Neuronal stem cell (in vitro differentiated cells): ENCODE results near the gene KLK14.

Experiments used
- DNase-seq: peaks from one replicate; pipeline ENCODE4 v3.0.0-alpha.2; 2013; ENCODE audit warnings: low spot score
- H2AFZ ChIP-seq: one replicate; pipeline ENCODE4 v1.6.1; 2013; ENCODE audit warnings: mild to moderate bottlenecking, low read length, inconsistent platforms
- H2AK5ac ChIP-seq: 2 replicates; pipeline ENCODE4 v1.6.1; 2013; ENCODE audit warnings: low read depth, mild to moderate bottlenecking, inconsistent platforms, low read length, moderate library complexity, mixed read lengths
- H2BK120ac ChIP-seq: 2 replicates; pipeline ENCODE4 v1.6.1; 2013; ENCODE audit warnings: low read depth, mild to moderate bottlenecking, inconsistent platforms, low read length, moderate library complexity, mixed read lengths
- H2BK12ac ChIP-seq: one replicate; pipeline ENCODE4 v1.6.1; 2013; ENCODE audit warnings: low read length, inconsistent platforms
- H2BK15ac ChIP-seq: 2 replicates; pipeline ENCODE4 v1.6.1; 2013; ENCODE audit warnings: mild to moderate bottlenecking, low read length, inconsistent platforms, mixed read lengths
- H2BK5ac ChIP-seq: one replicate; pipeline ENCODE4 v1.6.1; 2013; ENCODE audit warnings: inconsistent platforms, mild to moderate bottlenecking, low read length, moderate library complexity
- H3K14ac ChIP-seq: one replicate; pipeline ENCODE4 v1.6.1; 2013; ENCODE audit warnings: low read length, inconsistent platforms
- H3K18ac ChIP-seq: 2 replicates; pipeline ENCODE4 v1.6.1; 2013; ENCODE audit warnings: low read length, inconsistent platforms
- H3K23ac ChIP-seq: 2 replicates; pipeline ENCODE4 v1.6.1; 2013; ENCODE audit warnings: low read depth, mild to moderate bottlenecking, mixed read lengths, low read length, inconsistent platforms; ENCODE audit not compliant: poor library complexity
- H3K27ac ChIP-seq: replicated peaks from 3 replicates; pipeline ENCODE4 v1.5.1; 2013; ENCODE audit warnings: low read length, inconsistent platforms
- H3K27me3 ChIP-seq, 3 experiments: 2 replicates each; pipeline ENCODE4 v1.6.1; 2013; ENCODE audit warnings: low read length in 3 of 3, mild to moderate bottlenecking in 2 of 3, inconsistent platforms in 1 of 3, low read depth in 1 of 3, mixed read lengths in 1 of 3, moderate library complexity in 1 of 3; ENCODE audit not compliant: control insufficient read depth in 3 of 3, insufficient read depth in 3 of 3
- H3K36me3 ChIP-seq, 2 donors: replicated peaks in 1 of 2; 2 replicates each; pipeline ENCODE4 v1.6.1; 2013; ENCODE audit warnings: low read length in 2 of 2; ENCODE audit not compliant: control insufficient read depth in 2 of 2, insufficient read depth in 2 of 2
- H3K4ac ChIP-seq: 2 replicates; pipeline ENCODE4 v1.6.1; 2013; ENCODE audit warnings: inconsistent platforms, mild to moderate bottlenecking, low read length, moderate library complexity
- H3K4me1 ChIP-seq, 2 donors: 1 replicate in 1 of 2; 2 replicates in 1 of 2; pipeline ENCODE4 v1.6.1; 2013; ENCODE audit warnings: low read length in 2 of 2, low read depth in 1 of 2; ENCODE audit not compliant: control insufficient read depth in 2 of 2, insufficient read depth in 1 of 2
- H3K4me2 ChIP-seq: one replicate; pipeline ENCODE4 v1.6.1; 2013; ENCODE audit warnings: mild to moderate bottlenecking, low read length, inconsistent platforms; ENCODE audit not compliant: insufficient read depth, poor library complexity, severe bottlenecking
- H3K4me3 ChIP-seq, 2 donors: 2 replicates each; pipeline ENCODE4 v1.5.1; 2013; ENCODE audit warnings: low read length in 2 of 2, mild to moderate bottlenecking in 2 of 2, inconsistent platforms in 1 of 2, moderate library complexity in 1 of 2
- H3K79me1 ChIP-seq: one replicate; pipeline ENCODE4 v1.6.1; 2013; ENCODE audit warnings: low read depth, mild to moderate bottlenecking, inconsistent platforms, low read length, moderate library complexity
- H3K9ac ChIP-seq: one replicate; pipeline ENCODE4 v1.6.1; 2013; ENCODE audit warnings: mild to moderate bottlenecking, low read depth, low read length, inconsistent platforms; ENCODE audit not compliant: poor library complexity
- H3K9me3 ChIP-seq, 2 donors: replicated peaks in 1 of 2; 2 replicates each; pipeline versions ENCODE3 to v1.6.1; 2013; ENCODE audit warnings: low read length in 2 of 2, mild to moderate bottlenecking in 2 of 2, inconsistent platforms in 1 of 2, low read depth in 1 of 2, mixed read lengths in 1 of 2, moderate library complexity in 1 of 2; ENCODE audit not compliant: control insufficient read depth in 2 of 2, insufficient read depth in 1 of 2
- H4K8ac ChIP-seq: one replicate; pipeline ENCODE4 v1.6.1; 2013; ENCODE audit warnings: low read depth, mild to moderate bottlenecking, inconsistent platforms, low read length, moderate library complexity
- H4K91ac ChIP-seq: one replicate; pipeline ENCODE4 v1.6.1; 2013; ENCODE audit warnings: low read length, low read depth, mild to moderate bottlenecking, inconsistent platforms; ENCODE audit not compliant: poor library complexity
- WGBS, 2 donors: extraction: QIAGEN DNeasy Blood & Tissue Kit; methylation state at CpG; one replicate each; pipeline ENCODE4 v1.1.7; 2013; ENCODE audit warnings: missing lambda C conversion rate in 2 of 2, mixed read lengths in 1 of 2; ENCODE audit not compliant: insufficient read length in 2 of 2, insufficient replicate concordance in 1 of 2; ENCODE audit errors: extremely low coverage in 2 of 2; 5-methylcytosine and 5-hydroxymethylcytosine counted together

The KLK14 gene

DNA sequence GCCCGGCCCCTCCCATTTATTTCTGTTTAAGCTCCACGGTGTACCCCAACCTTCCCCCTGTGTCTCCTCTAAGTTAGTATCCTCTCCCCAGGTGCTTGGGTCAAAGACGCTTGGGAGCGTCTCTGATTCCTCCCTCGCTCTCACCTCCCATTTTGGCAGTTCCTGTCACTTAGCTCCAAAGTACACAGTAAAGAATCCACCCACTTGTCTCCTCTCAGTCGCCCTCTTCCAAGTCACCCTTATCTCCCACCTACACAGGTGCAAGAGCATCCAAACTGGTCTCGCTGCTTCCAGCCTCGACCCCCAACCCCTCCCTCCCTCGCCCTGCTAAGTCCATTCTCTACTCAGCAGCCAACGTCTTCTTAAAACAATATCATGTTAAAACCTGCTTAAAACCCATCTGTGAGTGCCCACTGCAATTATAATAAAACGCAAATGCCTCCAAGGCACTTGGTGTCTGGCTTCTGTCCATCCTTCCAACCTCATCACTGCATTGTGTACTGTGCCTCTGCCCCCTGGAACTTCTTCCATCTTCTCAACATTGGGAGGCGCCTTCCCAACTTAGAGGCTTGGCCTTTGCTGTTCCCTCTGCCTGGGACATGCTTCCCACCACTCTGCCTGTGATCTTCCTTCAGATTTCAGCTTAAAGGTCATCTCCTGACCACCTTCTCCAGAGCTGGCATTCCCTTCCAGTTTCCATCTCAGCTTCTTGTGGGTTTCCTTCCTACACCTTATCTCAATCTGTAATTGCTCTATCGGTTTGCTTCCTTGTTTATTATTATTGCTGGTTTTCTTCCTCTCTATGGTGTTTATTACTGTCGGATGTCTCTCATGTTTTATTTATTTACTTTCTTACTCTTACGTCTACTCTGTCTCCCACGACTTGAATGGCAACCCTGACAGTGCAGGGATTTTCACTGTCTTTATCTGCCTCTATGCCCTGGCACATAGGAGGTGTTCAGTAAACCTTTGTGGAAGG lies 9.5 kb upstream of the KLK14 start:
- no peak overlapping the region for H3K14ac ChIP-seq
- no peak overlapping the region for H2BK12ac ChIP-seq
- no peaks in the 10 kb centered on the region for H3K79me1 ChIP-seq
- no peak overlapping the region for H2BK120ac ChIP-seq
- H3K9ac ChIP-seq, result no peak overlapping the region
- WGBS, 2 donors, result no CpG with 5 or more reads among the region's 16 CpGs
- peaks cover 0 to 3% (median 0%) of the 10 kb centered on the region in 3 experiments for H3K27me3 ChIP-seq
- H3K36me3 ChIP-seq, result no peaks in the 10 kb centered on the region
- H3K4me3 ChIP-seq, result no peak overlapping the region
- no peak overlapping the region for H2AK5ac ChIP-seq
- H3K9me3 ChIP-seq, result no peaks in the 10 kb centered on the region
- H2BK15ac ChIP-seq, result no peak overlapping the region
- H3K4me1 ChIP-seq, result no peaks in the 10 kb centered on the region
- no peak overlapping the region for H4K8ac ChIP-seq
- H3K4ac ChIP-seq, result no peak overlapping the region
- no peak overlapping the region for H3K4me2 ChIP-seq
- H2AFZ ChIP-seq, result no peak overlapping the region
- no peak overlapping the region for H2BK5ac ChIP-seq
- H3K27ac ChIP-seq, result no peak overlapping the region
- DNase-seq, result no peak
- H3K18ac ChIP-seq, result no peak overlapping the region
- H3K23ac ChIP-seq, result no peak overlapping the region
- H4K91ac ChIP-seq, result no peak overlapping the region

DNA sequence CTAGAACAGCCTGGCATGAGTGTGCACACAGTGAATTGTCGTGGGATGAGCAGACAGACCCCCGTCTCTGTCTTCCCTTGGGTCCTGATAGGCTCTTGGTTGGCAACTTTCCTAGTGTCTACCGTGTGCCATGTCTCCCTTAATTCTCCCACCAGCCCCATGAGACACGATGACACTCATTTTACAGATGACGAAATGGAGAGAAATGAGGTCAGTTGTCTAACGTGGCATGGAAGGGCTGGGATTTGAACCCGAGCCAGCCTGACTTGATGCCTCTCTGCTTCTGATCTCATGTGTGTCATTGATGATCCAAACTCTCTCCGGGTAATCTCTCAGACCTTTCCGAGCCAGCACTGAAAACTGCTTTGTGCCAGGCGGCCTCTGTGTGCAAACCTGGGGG lies 8.4 kb upstream of the KLK14 start:
- Histone ChIP-seq H2AK5ac (no peak overlapping the region), H3K27me3 (peaks cover 0 to 9% (median 0%) of the 10 kb centered on the region in 3 experiments), H3K9ac (no peak overlapping the region), H3K18ac (no peak overlapping the region), H3K4me3 (no peak overlapping the region), H3K27ac (no peak overlapping the region), H3K4ac (no peak overlapping the region), H3K14ac (no peak overlapping the region), H3K4me1 (no peaks in the 10 kb centered on the region), H4K91ac (no peak overlapping the region), H2BK15ac (no peak overlapping the region), H3K9me3 (no peaks in the 10 kb centered on the region), H3K23ac (no peak overlapping the region), H2BK5ac (no peak overlapping the region), H4K8ac (no peak overlapping the region), H2BK120ac (no peak overlapping the region), H3K4me2 (no peak overlapping the region), H2BK12ac (no peak overlapping the region), H3K36me3 (no peaks in the 10 kb centered on the region), H3K79me1 (no peaks in the 10 kb centered on the region), H2AFZ (no peak overlapping the region)
- no peak for DNase-seq
- WGBS, 2 donors, result no CpG with 5 or more reads among the region's 10 CpGs

DNA sequence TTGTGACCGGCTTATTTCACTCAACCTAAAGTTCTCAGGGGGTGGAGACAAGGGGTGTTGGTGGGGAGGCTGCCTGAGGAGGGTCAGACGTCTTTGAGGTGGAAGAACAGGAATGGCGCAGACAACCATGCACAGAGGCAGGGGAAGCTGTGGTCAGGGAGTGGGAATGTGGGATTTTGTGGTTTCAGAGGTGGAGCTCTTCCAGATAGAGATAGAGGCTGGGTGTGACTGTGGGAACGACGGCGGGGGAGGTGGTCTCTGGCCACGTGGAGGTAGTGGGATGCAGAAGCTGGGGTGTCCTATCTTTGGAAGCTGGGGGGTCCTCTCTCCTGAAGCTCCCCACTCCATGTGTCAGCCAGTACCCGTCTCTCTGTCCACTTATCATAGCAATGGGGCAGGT lies 7.8 kb upstream of the KLK14 start:
- H3K4ac ChIP-seq, result no peak overlapping the region
- H2BK120ac ChIP-seq, result no peak overlapping the region
- no peak overlapping the region for H3K14ac ChIP-seq
- no peak overlapping the region for H3K27ac ChIP-seq
- no peak overlapping the region for H2AK5ac ChIP-seq
- H3K4me3 ChIP-seq, result no peak overlapping the region
- WGBS, 2 donors, result no CpG with 5 or more reads among the region's 8 CpGs
- H2AFZ ChIP-seq, result no peak overlapping the region
- H2BK5ac ChIP-seq, result no peak overlapping the region
- no peak overlapping the region for H3K18ac ChIP-seq
- H3K36me3 ChIP-seq, result no peaks in the 10 kb centered on the region
- H4K8ac ChIP-seq, result no peak overlapping the region
- H3K27me3 ChIP-seq, result peaks cover 0 to 12% (median 0%) of the 10 kb centered on the region in 3 experiments
- no peak overlapping the region for H3K9ac ChIP-seq
- no peak overlapping the region for H2BK12ac ChIP-seq
- no peaks in the 10 kb centered on the region for H3K79me1 ChIP-seq
- H3K4me1 ChIP-seq, result no peaks in the 10 kb centered on the region
- no peak overlapping the region for H3K23ac ChIP-seq
- H3K9me3 ChIP-seq, result no peaks in the 10 kb centered on the region
- no peak overlapping the region for H3K4me2 ChIP-seq
- no peak overlapping the region for H4K91ac ChIP-seq
- H2BK15ac ChIP-seq, result no peak overlapping the region
- DNase-seq, result no peak

DNA sequence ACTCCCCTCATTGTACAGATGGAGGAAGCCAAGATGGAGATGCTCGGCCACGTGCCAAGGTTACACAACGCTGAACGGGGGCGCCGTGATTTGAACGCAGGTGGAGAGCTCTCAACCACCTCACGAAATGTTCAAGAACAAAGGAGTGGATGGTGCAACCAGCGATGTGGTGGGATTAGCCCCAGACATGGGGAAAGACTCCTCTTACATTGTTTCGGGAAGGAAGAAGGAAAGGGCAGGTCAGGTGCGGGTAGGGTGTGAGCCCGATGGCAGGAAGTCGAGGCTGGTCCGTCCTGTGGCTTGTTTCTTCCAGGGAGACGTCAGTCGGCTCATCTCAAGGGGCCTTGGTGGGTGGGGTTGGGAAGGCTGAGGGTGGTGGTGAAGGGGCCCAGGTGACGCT lies 7.1 kb upstream of the KLK14 start:
- Histone ChIP-seq H2BK15ac (no peak overlapping the region), H3K9ac (no peak overlapping the region), H3K36me3 (no peaks in the 10 kb centered on the region), H2AK5ac (no peak overlapping the region), H3K4ac (no peak overlapping the region), H3K27me3 (peaks cover 0 to 17% (median 0%) of the 10 kb centered on the region in 3 experiments), H2BK120ac (no peak overlapping the region), H2BK5ac (no peak overlapping the region), H4K8ac (no peak overlapping the region), H3K4me1 (no peaks in the 10 kb centered on the region), H3K4me2 (no peak overlapping the region), H3K14ac (no peak overlapping the region), H3K79me1 (no peaks in the 10 kb centered on the region), H3K9me3 (no peaks in the 10 kb centered on the region), H2AFZ (no peak overlapping the region), H3K18ac (no peak overlapping the region), H2BK12ac (no peak overlapping the region), H4K91ac (no peak overlapping the region), H3K27ac (no peak overlapping the region), H3K4me3 (no peak overlapping the region), H3K23ac (no peak overlapping the region)
- WGBS, 2 donors, result no CpG with 5 or more reads among the region's 17 CpGs
- DNase-seq, result no peak
